ENCODE data around the gene CLOCK. TPM values are rescaled to one million over a fixed set of nuclear protein-coding genes. Genes with fewer than 3 reads are reported as not detected.

CLOCK gene
- total RNA-seq, 2 donors from 2014 or later: 19.5 to 25.4 TPM

DNA sequence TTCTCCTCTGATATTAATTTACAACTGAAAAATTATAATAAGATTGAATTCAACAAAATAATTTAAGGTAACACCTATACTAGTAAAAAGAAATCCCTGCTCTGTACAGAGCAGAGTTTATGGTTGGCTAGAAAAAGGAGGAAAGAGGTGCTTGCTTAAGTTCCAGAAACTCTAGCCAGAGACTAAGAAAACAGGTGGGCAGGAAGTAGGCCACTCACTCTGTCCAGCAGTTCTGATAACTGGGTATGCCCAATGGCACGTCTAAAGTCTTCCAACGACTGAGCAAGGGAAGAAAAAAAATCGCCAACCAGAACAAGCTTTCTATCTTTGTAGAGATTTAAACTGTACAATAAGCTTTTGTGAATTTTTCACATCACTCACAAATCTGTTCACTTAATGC, 108.9 kb downstream of the CLOCK start:
- Histone ChIP-seq H3K27ac (peak overlapping the region; percentile 27 to 55), H3K4me1 (replicated peaks) (no peaks in the 10 kb centered on the region), H3K4me3 (no peak overlapping the region), H3K27me3 (replicated peaks; ENCODE audit: insufficient read depth) (no peaks in the 10 kb centered on the region), H3K36me3 (no peaks in the 10 kb centered on the region), H3K9me3 (no peaks in the 10 kb centered on the region)
- DNase-seq (ENCODE audit: low spot score): no peak
- intact Hi-C loops (cut with DNase I): no loop called here
- no peak for TF ChIP-seq POLR2AphosphoS5 (IDR thresholded peaks at IDR 0.05)
- TF ChIP-seq POLR2A (IDR thresholded peaks at IDR 0.05): no peak
- TF ChIP-seq, protein P1, sequence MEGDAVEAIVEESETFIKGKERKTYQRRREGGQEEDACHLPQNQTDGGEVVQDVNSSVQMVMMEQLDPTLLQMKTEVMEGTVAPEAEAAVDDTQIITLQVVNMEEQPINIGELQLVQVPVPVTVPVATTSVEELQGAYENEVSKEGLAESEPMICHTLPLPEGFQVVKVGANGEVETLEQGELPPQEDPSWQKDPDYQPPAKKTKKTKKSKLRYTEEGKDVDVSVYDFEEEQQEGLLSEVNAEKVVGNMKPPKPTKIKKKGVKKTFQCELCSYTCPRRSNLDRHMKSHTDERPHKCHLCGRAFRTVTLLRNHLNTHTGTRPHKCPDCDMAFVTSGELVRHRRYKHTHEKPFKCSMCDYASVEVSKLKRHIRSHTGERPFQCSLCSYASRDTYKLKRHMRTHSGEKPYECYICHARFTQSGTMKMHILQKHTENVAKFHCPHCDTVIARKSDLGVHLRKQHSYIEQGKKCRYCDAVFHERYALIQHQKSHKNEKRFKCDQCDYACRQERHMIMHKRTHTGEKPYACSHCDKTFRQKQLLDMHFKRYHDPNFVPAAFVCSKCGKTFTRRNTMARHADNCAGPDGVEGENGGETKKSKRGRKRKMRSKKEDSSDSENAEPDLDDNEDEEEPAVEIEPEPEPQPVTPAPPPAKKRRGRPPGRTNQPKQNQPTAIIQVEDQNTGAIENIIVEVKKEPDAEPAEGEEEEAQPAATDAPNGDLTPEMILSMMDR (IDR thresholded peaks at IDR 0.05): no peak
- WGBS: 87% methylated on average over 3 of the region's 3 CpGs

DNA sequence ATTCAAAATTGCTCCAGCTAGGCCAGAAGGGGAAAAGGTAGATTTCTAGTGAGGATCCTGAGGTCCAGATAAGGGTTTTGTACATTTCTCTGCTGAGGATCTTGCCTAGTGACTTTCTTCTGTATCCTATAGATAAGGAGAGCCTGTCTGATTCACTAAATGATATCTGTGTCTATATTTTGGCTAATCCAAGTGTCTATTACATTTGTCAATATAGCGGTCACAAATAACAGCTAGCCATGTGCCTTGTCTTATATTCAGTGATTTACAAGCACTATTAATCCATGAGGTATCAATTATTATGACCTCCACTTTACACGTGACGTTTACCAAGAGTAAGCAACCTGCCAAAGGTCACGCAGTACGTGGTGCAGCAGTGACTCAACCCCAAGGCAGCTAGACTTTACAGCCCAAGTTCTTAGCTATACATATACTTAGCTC, 109.3 kb downstream of the CLOCK start:
- TF ChIP-seq POLR2A (IDR thresholded peaks at IDR 0.05): no peak
- no peak for TF ChIP-seq POLR2AphosphoS5 (IDR thresholded peaks at IDR 0.05)
- TF ChIP-seq, protein P1 (IDR thresholded peaks at IDR 0.05): no peak
- DNase-seq (ENCODE audit: low spot score): no peak
- intact Hi-C loops (cut with DNase I): no loop called here
- Histone ChIP-seq H3K27me3 (replicated peaks; ENCODE audit: insufficient read depth) (no peaks in the 10 kb centered on the region), H3K4me1 (replicated peaks) (no peaks in the 10 kb centered on the region), H3K4me3 (no peak overlapping the region), H3K9me3 (no peaks in the 10 kb centered on the region), H3K36me3 (no peaks in the 10 kb centered on the region), H3K27ac (no peak overlapping the region)
- WGBS: 76% methylated on average over 5 of the region's 5 CpGs

DNA sequence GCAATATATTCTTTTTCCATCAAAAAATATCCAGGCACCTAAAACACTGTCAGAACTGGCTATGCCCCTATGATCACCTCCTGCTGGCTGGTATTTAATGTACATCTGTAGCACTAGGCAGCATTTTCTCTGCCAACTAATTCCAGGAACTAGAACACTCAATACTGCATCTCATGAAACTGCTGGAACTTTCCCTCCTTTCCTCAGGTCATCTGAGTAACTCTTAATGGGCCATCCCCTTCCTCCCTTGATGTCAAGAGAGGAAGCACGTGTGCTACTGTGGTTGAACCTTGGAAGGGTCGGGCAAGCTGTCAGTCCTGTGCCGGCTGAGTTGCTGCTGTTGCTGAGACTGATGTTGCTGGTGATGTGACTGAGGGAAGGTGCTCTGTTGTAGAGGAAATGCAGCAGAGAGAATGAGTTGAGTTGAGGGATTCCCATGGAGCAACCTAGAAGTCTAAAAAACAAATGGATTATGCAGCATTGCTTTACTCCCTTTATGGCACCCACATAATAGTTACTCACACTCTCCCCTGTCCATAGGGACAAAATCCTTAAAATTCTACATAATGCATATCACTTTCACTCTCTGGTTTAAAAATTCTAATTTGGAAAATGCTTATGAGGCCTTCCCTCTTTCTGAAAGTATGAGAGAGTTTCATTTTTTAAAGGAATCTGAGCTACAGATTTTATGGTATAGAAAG, 111.4 kb downstream of the CLOCK start:
- 62% methylated on average over 3 of the region's 3 CpGs for WGBS
- H3K36me3 ChIP-seq: no peaks in the 10 kb centered on the region
- TF ChIP-seq POLR2AphosphoS5 (IDR thresholded peaks at IDR 0.05): no peak
- TF ChIP-seq POLR2A (IDR thresholded peaks at IDR 0.05): no peak
- TF ChIP-seq, protein P1 (IDR thresholded peaks at IDR 0.05): no peak
- DNase-seq (ENCODE audit: low spot score): no peak
- H3K4me3 ChIP-seq: no peak overlapping the region
- H3K4me1 ChIP-seq (replicated peaks): no peaks in the 10 kb centered on the region
- no peaks in the 10 kb centered on the region for H3K9me3 ChIP-seq
- H3K27me3 ChIP-seq (replicated peaks; ENCODE audit: insufficient read depth): no peaks in the 10 kb centered on the region
- intact Hi-C loops (cut with DNase I): no loop called here
- H3K27ac ChIP-seq: no peak overlapping the region

DNA sequence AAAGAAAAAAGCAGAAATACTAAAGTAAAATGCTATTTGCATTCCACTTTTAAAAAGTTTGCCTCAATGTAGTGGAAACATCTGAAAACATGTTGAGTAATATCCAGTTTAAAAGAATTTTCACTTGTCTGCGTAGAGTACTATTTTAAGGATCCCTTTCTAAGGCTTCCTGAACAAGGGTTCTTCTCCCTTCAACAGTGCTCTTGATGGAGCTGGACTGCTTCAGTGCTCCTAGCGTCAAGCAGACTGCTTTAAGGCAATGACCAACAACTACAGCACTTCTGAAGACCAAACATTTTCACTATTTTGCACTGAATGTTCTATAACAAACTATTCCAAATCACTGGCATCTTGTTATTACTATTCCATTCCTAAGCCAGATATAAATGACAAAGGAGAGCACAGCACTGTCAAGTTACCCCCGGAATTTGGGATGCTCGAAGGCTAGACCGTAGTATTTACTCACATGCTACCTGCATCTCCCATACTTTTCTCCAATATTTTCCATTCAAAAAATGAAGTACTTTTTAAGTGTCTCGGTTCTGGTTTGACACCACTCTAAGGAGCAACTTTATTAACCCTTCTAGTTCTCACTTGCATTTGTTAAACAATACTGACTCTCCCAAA, 114.9 kb downstream of the CLOCK start:
- no peaks in the 10 kb centered on the region for H3K9me3 ChIP-seq
- TF ChIP-seq, protein P1 (IDR thresholded peaks at IDR 0.05): no peak
- no peaks in the 10 kb centered on the region for H3K4me1 ChIP-seq (replicated peaks)
- DNase-seq (ENCODE audit: low spot score): no peak
- H3K27ac ChIP-seq: no peak overlapping the region
- H3K36me3 ChIP-seq: no peaks in the 10 kb centered on the region
- WGBS: 81% methylated on average over 6 of the region's 6 CpGs
- H3K27me3 ChIP-seq (replicated peaks; ENCODE audit: insufficient read depth): no peaks in the 10 kb centered on the region
- intact Hi-C loops (cut with DNase I): no loop called here
- H3K4me3 ChIP-seq: no peak overlapping the region

DNA sequence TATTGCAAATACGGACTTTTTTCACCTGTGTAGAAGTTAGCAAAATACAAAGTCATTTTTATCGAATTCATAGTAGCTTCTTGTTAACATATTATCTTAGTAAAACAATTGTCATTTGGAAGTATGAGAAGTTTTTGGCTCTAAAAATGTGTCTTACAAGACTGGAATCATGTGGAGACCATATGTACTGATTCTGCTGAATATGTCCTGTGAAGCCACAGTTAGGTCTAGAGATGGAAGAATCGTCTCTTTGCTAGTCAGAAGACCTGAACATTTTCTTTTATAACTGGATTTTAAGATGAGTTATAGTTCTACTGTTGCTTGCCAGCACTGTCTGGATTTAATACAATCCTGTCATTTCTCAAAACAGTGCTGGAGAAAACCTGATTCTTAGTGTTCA, 121.9 kb downstream of the CLOCK start:
- no peak overlapping the region for H3K27ac ChIP-seq

More for the DNA sequence above, 121.9 kb downstream of the CLOCK start:
- Histone ChIP-seq H3K9me3 (no peaks in the 10 kb centered on the region), H3K4me3 (no peak overlapping the region), H3K27me3 (replicated peaks; ENCODE audit: insufficient read depth) (no peaks in the 10 kb centered on the region), H3K36me3 (no peaks in the 10 kb centered on the region), H3K4me1 (replicated peaks) (no peaks in the 10 kb centered on the region)
- intact Hi-C loops (cut with DNase I): no loop called here
- no peak for DNase-seq (ENCODE audit: low spot score)
- TF ChIP-seq POLR2A (IDR thresholded peaks at IDR 0.05): no peak
- TF ChIP-seq, protein P1 (IDR thresholded peaks at IDR 0.05): no peak
- TF ChIP-seq POLR2AphosphoS5 (IDR thresholded peaks at IDR 0.05): no peak
- 76% methylated on average over 3 of the region's 3 CpGs for WGBS

Measured in prostate gland (tissue), 2 donors.